NCI-H748 treated with DMSO at 0.1 percent for 48 hours (cell line): ENCODE measurements around the gene SULT2B1.
A peak's percentile ranks its signal among the peaks of the same experiment; 100 is the strongest.

Experiments used
- DNase-seq: peaks from one replicate; lab custom pipeline; 2025; lab: John Stamatoyannopoulos, UW

Gene SULT2B1

GRCh38 chr19:48600679-48601417 lies 48.9 kb downstream of the SULT2B1 start:
- no peak for DNase-seq

- DNase-seq: no peak
Measured at GRCh38 chr19:48603001-48603400, 51.0 kb downstream of the SULT2B1 start.

DNA sequence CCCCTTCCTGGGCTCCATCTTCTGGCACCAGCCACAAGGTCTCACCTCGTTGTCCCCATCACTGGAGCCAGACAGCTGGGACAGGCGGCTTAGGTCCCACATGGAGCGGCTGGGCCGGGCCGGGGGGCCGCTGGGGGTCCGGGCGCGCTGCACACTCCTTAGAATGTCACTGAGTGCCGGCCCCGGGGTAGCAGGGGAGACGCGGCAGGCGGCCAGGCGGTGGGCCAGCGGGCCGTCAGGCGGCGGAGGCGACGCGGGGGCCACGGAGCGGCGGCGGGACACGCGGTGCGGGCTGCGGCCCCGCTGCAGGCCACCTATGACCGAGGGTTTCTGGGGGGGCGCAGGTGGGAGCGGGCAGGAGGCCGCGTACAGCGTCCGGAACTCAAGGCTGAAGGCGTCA lies 51.5 kb downstream of the SULT2B1 start:
- DNase-seq: no peak

- DNase-seq: no peak
Measured at GRCh38 chr19:48603850-48604249, 51.9 kb downstream of the SULT2B1 start.

DNA sequence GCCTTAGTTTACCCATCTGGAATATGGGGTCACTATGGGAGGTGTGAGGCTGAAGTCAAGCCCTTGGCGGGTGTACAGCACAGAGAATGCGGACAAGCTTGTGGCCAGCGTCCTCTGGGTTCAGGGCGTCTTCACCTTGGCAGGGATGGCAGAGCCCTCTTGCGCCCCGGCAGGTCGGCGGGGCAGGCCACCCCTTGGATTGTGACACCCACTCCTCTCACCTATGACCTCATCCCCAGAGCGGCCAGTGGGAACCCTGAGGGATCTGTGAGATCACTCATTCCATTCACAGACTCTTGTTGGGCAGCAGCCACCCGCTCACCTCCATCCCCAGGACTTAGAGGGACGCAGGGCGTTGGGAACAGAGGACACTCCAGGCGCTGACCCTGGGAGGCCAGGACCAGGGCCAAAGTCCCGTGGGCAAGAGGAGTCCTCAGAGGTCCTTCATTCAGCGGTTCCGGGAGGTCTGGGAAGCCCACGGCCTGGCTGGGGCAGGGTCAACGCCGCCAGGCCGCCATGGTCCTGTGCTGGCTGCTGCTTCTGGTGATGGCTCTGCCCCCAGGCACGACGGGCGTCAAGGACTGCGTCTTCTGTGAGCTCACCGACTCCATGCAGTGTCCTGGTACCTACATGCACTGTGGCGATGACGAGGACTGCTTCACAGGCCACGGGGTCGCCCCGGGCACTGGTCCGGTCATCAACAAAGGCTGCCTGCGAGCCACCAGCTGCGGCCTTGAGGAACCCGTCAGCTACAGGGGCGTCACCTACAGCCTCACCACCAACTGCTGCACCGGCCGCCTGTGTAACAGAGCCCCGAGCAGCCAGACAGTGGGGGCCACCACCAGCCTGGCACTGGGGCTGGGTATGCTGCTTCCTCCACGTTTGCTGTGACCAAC lies 54.7 kb downstream of the SULT2B1 start, which contains the start of gene SPACA4:
TSS of gene SPACA4 (plus strand) at position 280 of the 896 bp plus-strand sequence. CDS start at position 517, 237 bp downstream.
- DNase-seq: no peak

DNA sequence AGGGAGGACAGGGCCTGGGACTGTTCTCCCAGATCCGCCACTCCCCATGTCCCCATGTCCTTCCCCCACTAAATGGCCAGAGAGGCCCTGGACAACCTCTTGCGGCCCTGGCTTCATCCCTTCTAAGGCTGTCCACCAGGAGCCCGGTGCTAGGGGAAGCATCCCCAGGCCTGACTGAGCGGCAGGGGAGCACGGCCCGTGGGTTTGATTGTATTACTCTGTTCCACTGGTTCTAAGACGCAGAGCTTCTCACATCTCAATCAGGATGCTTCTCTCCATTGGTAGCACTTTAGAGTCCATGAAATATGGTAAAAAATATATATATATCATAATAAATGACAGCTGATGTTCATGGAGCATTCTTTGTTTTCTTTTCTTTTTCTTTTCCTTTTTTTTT lies 55.4 kb downstream of the SULT2B1 start:
- no peak for DNase-seq

DNA sequence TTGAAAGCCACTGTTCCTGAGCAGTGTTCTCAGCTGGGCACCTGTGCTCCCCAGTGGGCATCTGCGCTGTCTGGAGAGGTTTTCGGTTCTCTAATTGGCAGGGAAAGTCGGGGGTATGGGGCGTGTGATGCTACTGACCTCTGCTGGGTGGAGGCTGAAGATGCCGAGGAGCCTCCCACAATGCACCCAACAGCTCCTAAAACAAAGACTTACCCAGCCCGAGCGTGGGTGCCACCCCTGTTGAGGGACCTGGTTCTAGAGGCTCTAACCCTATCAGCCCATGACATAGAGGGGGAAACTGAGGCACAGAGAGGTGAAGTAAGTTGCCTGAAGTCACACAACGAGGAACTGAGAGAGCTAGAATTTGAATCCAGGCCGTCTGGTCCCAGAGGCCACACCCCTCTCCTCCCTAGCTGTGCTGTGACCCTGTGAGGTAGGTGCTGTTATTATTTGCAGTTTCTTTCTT lies 56.9 kb downstream of the SULT2B1 start:
- peak; percentile 82 for DNase-seq

DNA sequence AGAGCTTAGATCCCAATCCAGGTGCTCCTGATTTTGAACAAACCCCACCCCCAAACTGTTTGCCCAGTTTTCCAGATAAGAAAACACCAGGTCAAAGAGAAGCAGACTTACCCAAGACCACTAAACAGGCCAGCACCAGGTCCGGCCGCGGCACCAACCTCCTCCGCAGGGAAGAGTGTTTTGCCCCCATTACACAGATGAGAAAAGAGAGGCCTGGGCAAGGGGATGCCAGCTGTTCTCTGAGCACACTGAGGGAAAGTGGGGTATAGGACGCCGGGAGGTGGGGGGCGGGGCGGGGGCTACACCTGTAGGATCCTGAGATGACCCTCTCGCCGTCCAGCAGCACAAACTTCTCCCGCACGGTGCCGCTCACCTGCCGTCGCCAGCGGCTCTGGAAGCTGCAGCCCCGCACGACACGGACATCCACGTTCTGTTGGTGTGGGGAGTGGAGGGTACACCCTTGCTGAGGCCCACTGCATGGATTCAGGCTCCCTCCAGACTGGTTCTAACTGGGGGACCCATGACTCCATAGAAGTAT lies 57.7 kb downstream of the SULT2B1 start:
- no peak for DNase-seq

DNA sequence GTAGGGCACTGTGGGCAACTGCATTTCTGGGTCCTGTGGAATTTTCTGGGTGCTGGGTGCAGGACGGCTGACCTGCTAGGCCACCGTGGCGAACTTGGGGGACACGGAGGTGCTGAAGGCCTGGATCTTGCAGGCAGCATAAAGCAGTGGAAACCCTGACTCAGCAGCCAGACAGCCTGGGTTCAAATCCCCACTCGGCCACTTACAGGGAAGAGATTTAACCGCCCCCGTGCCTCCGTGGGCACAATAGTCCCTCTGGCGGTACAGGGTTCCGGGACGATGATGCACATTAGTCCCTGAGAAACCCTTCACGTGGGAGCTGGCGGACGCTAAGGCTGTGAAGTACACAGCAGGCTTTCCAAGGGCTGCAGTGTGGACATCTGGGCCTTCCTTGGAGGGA lies 59.9 kb downstream of the SULT2B1 start:
- DNase-seq: no peak

- DNase-seq: no peak
Measured at GRCh38 chr19:48613024-48613851, 61.3 kb downstream of the SULT2B1 start.

GRCh38 chr19:48613852-48614435 lies 62.0 kb downstream of the SULT2B1 start:
- DNase-seq: no peak

GRCh38 chr19:48614436-48615230 lies 62.7 kb downstream of the SULT2B1 start, which contains the start of gene FAM83E:
Gene FAM83E (minus strand): TSS chr19:48615076. CDS start chr19:48613372, 1,704 bp downstream.
- DNase-seq: peak; percentile 33

DNA sequence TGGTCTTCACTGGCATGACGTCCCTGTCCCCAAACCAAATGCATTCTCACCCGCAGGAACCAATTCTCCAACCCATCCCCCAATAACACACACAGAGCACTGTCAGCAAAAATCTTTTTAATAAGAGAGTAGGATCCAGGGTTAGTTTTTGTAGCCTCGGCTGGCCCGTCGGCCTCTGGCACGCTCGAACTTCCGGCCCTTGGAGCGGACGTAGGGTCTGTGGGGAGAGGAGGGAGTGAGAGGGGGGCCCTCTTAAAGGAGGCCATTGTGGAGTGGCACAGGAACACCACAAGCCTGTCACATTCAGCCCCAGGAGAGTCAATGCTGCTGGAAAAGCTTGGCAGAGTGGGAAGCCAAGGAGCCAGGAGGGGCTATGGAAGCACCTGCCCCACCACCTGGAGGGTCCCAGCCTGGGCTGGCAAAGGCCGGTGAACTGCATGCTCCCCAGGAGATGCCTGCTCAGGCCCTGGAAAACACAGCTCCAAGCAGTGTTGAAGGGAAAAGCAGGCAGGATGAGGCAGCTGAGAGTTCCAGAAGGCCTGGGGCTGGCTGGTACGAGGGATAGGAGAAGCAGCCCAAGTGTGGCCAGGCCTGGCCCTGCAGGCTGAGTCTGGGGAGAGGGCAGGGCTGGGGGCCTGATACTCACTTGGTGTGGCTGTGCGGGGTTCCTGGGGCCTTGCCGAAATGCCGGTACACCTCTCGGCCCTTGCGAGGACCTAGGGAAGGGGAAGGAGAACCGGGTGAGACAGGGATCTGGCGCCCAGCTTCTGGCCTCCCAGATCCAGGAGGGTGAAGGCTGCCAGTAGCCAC lies 63.5 kb downstream of the SULT2B1 start:
- DNase-seq: no peak

DNA sequence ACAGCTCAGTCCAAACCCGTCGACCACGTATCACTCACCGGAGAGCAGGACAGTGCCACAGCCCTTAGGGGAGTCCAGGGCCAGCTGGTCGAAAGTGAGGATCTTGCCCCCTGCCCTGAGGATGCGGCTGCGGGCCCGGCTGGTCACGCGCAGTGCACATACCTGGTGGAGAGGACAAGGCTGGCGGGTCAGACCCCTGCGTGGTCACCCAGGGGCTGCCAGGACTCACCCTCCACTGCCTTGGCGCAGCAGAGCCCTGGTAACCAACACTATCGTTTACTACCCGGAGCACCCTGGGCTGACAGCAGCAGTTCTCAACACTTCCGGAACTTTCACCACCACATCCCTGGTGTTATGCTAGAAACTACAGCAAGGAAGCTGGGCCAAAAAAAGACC lies 64.1 kb downstream of the SULT2B1 start:
- no peak for DNase-seq

DNA sequence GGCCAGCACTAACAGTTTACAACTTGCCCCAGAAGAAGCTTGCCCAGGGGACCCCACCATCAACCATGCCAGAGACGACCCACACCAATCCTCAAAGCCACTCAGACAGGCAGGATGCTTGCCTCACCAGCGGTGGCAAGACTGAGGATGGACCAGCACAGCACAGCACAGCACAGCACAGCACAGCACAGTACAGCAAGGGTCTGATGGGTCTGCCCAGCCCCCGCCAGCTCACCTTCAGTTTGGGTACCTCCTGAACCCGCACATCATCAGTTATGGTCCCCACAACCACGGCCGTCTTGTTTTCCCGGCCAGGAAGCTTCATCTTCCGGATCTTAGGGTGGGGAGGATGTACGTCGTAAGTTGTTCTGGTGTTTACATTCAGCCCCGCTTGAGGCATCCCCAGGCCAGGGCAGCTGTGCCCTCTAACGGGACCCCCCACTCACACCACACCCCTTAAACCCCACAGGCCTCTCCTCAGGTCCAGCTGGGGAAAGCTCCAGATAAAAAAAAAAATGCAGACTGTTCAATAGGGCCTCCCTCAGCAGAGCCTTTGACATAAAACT lies 64.6 kb downstream of the SULT2B1 start:
- DNase-seq: no peak

DNA sequence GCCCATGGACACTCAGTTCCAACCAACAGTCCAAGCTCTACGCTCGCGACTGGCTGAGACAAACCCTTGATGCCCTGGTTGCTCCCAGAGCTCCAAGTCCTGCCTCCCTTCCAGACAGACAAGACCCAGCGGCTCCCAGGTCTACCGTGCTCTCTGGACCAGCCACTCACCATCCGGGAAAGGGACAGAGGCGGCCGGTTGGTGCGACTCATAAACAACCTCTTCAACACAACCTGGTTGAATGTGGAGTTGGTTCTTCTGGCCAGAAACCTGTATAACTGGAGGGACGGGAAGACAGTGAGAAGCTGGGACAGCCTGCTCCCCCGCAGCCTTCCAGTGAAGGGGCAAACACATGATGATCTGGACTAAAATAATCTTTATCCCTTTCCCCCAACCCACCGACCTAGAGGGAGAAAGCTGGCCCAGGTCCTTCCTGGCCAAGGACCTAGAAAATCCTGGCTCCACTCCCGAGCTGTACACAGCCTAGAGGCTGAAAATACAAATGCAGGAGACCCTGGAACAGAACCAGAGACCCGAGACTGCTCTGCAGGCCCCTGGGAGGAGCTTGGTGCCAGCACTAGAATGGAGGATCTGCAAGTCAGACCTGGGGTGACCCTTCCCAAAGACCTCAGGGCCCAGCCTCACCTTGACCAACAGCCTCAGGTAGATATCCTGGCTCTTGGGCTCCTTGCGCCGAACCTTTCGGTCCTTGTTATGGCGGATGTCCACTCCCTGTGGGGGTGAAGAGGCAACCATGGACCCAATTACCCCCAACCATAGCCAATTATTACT lies 65.4 kb downstream of the SULT2B1 start:
- DNase-seq: no peak

GRCh38 chr19:48618278-48618915 lies 66.4 kb downstream of the SULT2B1 start:
- DNase-seq: no peak
